Activated CD8-positive, alpha-beta T cell treated with anti-CD3 and anti-CD28 coated beads for 36 hours (primary cell): ENCODE data around the gene CYP27B1. TPM values are rescaled to one million over a fixed set of nuclear protein-coding genes. Genes with fewer than 3 reads are reported as not detected.

ENCODE experiments used
- ATAC-seq: fragments of 200-7000 bp; cut with Tn5 transposase; one replicate; pipeline ENCODE4 v1.10.0; 2021; ENCODE audit warnings: mild to moderate bottlenecking, moderate library complexity
- CTCF ChIA-PET: fragments of 350-600 bp; sonication (Branson Sonifier 250); formaldehyde crosslinking; loops from one replicate; lab custom pipeline; 2021; ENCODE audit warnings: antibody characterized with exemption; lab: Charles Lee
- POLR2A ChIA-PET: fragments of 350-600 bp; sonication (Branson Sonifier 250); formaldehyde crosslinking; loops from one replicate; lab custom pipeline; 2021; ENCODE audit warnings: antibody characterized with exemption; lab: Charles Lee
- DNase-seq: peaks from one replicate; pipeline ENCODE4 v3.0.0-alpha.2; 2020
- H3K27ac Mint-ChIP-seq: one replicate; pipeline ENCODE4 v1.8.0; 2021; ENCODE audit warnings: mild to moderate bottlenecking, mixed read lengths
- H3K27me3 Mint-ChIP-seq: one replicate; pipeline ENCODE4 v1.8.0; 2021; ENCODE audit warnings: mixed read lengths
- H3K36me3 Mint-ChIP-seq: one replicate; pipeline ENCODE4 v1.8.0; 2021; ENCODE audit warnings: low read depth, mixed read lengths
- H3K4me1 Mint-ChIP-seq: one replicate; pipeline ENCODE4 v1.8.0; 2021; ENCODE audit warnings: low read depth, mixed read lengths
- H3K4me3 Mint-ChIP-seq: one replicate; pipeline ENCODE4 v1.8.0; 2021; ENCODE audit warnings: mild to moderate bottlenecking, moderate library complexity, mixed read lengths
- H3K9me3 Mint-ChIP-seq: one replicate; pipeline ENCODE4 v1.8.0; 2021; ENCODE audit warnings: mixed read lengths
- intact Hi-C: fragments of 100-400 bp; cut with micrococcal nuclease; formaldehyde crosslinking; loops from one replicate; pipeline ENCODE4 v1.10.0; 2022
- total RNA-seq, 2 experiments: library from RNA; stranded (reverse); gene quantifications; one replicate each; pipeline ENCODE4 v1.2.3, GENCODE V29; 2021
- TF ChIP-seq, protein P1 (sequence below): fragments of 200-600 bp; IDR thresholded peaks from one replicate; pipeline ENCODE4 v1.8.0; 2022; ENCODE audit warnings: antibody characterized with exemption, mild to moderate bottlenecking

CYP27B1 gene
- total RNA-seq, 2 experiments from 2014 or later, result 7.6 to 7.9 TPM

- no peak for ATAC-seq
- CTCF ChIA-PET, result interaction anchor here (0.9 to 2.8 kb wide), 20 partner anchors 9 to 162 kb away, joined by 3 to 29 read pairs (median 4); partner anchors contain the start of genes B4GALNT1, CDK4, OS9 and PIP4K2C
These were observed 25.5 kb downstream of the CYP27B1 start for GRCh38 chr12:57741413-57741789.

DNA sequence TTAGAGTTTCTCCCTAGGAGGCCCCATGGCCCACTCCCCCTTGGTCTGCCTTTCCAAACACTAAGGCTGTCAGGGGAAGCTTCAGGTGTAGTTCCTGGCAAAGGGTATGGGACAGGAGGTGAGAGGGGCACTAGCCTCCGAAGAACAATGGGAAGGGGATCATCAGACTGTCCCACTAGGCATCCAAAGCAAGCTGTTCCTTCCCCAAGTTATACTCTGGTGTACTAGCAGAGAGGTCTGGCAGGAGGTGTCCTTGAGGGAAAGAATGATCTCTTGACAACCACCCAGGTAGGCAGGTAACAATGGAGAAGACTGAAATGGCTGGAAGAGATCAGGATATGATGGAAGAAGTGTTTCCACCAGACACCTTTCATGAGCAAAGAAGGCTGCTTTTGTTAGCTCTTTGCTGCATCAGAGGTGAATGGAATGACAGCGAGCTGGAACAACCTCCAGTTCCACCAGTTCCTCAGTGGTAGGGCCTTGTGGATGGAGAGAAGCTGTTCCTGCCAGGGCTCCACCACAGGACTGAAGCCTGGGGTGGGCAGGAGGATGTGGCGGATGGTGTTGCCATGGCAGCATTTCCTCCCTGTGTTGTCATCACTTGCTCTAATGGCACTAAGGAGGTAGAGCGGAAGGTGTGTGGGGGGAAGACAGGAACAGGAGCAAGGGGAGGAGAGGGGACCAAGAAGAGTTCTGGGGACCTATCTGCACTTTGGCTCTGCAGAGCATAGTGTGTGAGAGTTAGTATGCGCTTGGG is 26.0 kb downstream of the CYP27B1 start:
- Mint-ChIP-seq H3K27me3 (no peaks in the 10 kb centered on the region), H3K27ac (peak overlapping the region; percentile 93), H3K36me3 (peaks cover 25% of the 10 kb centered on the region), H3K4me1 (peaks cover 55% of the 10 kb centered on the region), H3K9me3 (no peaks in the 10 kb centered on the region), H3K4me3 (peak overlapping the region; percentile 98)
- intact Hi-C loops, result no loop called here
- ATAC-seq (peak; percentile 62), DNase-seq (peak; percentile 91)
- CTCF ChIA-PET, result interaction anchor here (0.9 to 2.8 kb wide), 18 partner anchors 9 to 163 kb away, joined by 3 to 29 read pairs (median 4); partner anchors contain the start of genes B4GALNT1, CDK4 and OS9
- POLR2A ChIA-PET, result interaction anchor here (0.8 to 2.5 kb wide), 12 partner anchors 8 to 128 kb away, joined by 3 to 11 read pairs (median 3); partner anchors contain the start of genes CDK4 and CYP27B1
- TF ChIP-seq, protein P1, sequence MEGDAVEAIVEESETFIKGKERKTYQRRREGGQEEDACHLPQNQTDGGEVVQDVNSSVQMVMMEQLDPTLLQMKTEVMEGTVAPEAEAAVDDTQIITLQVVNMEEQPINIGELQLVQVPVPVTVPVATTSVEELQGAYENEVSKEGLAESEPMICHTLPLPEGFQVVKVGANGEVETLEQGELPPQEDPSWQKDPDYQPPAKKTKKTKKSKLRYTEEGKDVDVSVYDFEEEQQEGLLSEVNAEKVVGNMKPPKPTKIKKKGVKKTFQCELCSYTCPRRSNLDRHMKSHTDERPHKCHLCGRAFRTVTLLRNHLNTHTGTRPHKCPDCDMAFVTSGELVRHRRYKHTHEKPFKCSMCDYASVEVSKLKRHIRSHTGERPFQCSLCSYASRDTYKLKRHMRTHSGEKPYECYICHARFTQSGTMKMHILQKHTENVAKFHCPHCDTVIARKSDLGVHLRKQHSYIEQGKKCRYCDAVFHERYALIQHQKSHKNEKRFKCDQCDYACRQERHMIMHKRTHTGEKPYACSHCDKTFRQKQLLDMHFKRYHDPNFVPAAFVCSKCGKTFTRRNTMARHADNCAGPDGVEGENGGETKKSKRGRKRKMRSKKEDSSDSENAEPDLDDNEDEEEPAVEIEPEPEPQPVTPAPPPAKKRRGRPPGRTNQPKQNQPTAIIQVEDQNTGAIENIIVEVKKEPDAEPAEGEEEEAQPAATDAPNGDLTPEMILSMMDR, result no peak

More at GRCh38 chr12:57741413-57741789, 25.5 kb downstream of the CYP27B1 start:
- TF ChIP-seq, protein P1, result no peak
- peaks cover 25% of the 10 kb centered on the region for H3K36me3 Mint-ChIP-seq
- no peak for DNase-seq
- H3K4me1 Mint-ChIP-seq, result peaks cover 54% of the 10 kb centered on the region
- H3K4me3 Mint-ChIP-seq, result peak overlapping the region; percentile 98
- H3K9me3 Mint-ChIP-seq, result no peaks in the 10 kb centered on the region
- POLR2A ChIA-PET, result interaction anchor here (0.8 to 2.5 kb wide), 10 partner anchors 8 to 42 kb away, joined by 3 to 11 read pairs (median 4); partner anchors contain the start of genes CDK4 and CYP27B1
- no peaks in the 10 kb centered on the region for H3K27me3 Mint-ChIP-seq
- intact Hi-C loops, result no loop called here
- H3K27ac Mint-ChIP-seq, result peak overlapping the region; percentile 93

DNA sequence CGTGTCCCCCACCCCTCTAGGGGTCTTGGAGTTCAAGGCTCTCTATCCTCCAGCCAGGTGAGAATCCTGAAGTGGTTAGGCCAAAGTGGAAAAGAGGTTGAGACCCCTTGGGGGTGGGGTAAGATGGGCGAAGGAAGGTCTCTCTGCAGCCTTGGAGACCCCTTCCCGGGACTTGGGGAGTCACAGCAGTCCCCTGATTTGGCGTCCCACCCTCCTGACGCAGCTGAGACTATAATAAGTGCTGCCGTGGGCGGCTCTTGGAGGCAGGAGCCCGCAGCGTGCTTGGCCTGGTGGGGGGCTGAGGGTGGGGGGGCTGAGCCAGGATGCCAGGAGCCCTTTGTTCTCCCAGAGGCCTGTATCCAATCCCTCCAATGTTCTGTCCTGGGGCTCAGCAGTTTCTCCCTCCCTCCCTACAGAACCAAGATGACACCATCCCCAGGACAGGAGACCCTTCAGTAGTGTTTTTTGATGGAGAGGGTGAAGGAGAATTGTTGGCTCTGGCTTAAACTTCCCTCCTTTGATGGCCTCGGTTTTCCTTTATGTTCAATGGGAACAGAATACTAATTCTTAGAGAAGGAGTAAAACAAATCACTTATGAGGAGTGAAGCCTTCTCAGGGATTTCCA is 26.9 kb downstream of the CYP27B1 start:
- TF ChIP-seq, protein P1, result no peak
- H3K36me3 Mint-ChIP-seq, result peaks cover 18% of the 10 kb centered on the region
- ChIA-PET POLR2A (interaction anchor here (0.8 to 2.5 kb wide), 5 partner anchors 11 to 127 kb away, joined by 3 to 9 read pairs (median 4); partner anchors contain the start of gene CYP27B1), CTCF (interaction anchor here (1.3 to 2.8 kb wide), 2 partner anchors 17 to 156 kb away, joined by 3 to 29 read pairs; no protein-coding TSS in a partner anchor)
- peak overlapping the region; percentile 98 for H3K4me3 Mint-ChIP-seq
- no peaks in the 10 kb centered on the region for H3K27me3 Mint-ChIP-seq
- ATAC-seq (no peak), DNase-seq (no peak)
- intact Hi-C loops, result no loop called here
- no peaks in the 10 kb centered on the region for H3K9me3 Mint-ChIP-seq
- H3K27ac Mint-ChIP-seq, result peak overlapping the region; percentile 93
- H3K4me1 Mint-ChIP-seq, result peaks cover 47% of the 10 kb centered on the region

GRCh38 chr12:57739387-57739786 is 27.5 kb downstream of the CYP27B1 start:
- CTCF ChIA-PET, result interaction anchor here (1.0 to 1.3 kb wide), 2 partner anchors 17 to 156 kb away, joined by 3 read pairs; no protein-coding TSS in a partner anchor
- H3K4me1 Mint-ChIP-seq, result peaks cover 42% of the 10 kb centered on the region
- TF ChIP-seq, protein P1, result no peak

More at GRCh38 chr12:57739387-57739786, 27.5 kb downstream of the CYP27B1 start:
- DNase-seq (no peak), ATAC-seq (no peak)
- Mint-ChIP-seq H3K27me3 (no peaks in the 10 kb centered on the region), H3K9me3 (no peaks in the 10 kb centered on the region), H3K36me3 (peaks cover 14% of the 10 kb centered on the region), H3K27ac (peak overlapping the region; percentile 69), H3K4me3 (peak overlapping the region; percentile 98)
- POLR2A ChIA-PET, result interaction anchor here (2.5 kb wide), 1 partner anchor 17 kb away, joined by 9 read pairs; no protein-coding TSS in a partner anchor
- intact Hi-C loops, result no loop called here
